Activated CD4-positive, CD25-positive, alpha-beta regulatory T cell treated with anti-CD3 and anti-CD28 coated beads, Interleukin-2, amount 50 U/mL, for 16 hours (primary cell): ENCODE measurements around the gene CDKL4.
"Not testable (repeated sequence)": the region's sequence is repeated elsewhere in the genome, so short reads cannot be mapped to it uniquely, and the experiment has no call there.

ENCODE experiments used
- DNase-seq: peaks from one replicate; pipeline ENCODE4 v3.0.0-alpha.2; 2020; ENCODE audit warnings: low read depth, low spot score

Gene CDKL4

DNA sequence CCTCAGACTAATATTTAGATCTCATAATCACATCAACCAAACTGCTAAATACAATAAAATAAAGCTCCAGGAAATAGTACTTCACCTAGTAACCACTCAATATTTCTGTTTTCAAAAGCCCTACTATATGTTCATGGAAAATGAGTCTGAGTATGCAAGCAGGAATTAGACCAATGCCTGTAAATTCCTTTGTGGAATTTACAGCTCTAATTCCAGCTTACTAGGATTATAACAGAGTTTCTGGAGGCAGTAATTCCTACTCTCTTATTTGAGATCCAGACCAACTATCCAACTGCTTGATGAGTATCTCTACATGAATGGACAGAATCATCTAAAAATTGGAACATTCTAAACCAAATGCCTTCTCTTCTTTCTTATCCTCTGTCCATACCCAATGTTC is 11.6 kb downstream of the CDKL4 start:
- no peak for DNase-seq

DNA sequence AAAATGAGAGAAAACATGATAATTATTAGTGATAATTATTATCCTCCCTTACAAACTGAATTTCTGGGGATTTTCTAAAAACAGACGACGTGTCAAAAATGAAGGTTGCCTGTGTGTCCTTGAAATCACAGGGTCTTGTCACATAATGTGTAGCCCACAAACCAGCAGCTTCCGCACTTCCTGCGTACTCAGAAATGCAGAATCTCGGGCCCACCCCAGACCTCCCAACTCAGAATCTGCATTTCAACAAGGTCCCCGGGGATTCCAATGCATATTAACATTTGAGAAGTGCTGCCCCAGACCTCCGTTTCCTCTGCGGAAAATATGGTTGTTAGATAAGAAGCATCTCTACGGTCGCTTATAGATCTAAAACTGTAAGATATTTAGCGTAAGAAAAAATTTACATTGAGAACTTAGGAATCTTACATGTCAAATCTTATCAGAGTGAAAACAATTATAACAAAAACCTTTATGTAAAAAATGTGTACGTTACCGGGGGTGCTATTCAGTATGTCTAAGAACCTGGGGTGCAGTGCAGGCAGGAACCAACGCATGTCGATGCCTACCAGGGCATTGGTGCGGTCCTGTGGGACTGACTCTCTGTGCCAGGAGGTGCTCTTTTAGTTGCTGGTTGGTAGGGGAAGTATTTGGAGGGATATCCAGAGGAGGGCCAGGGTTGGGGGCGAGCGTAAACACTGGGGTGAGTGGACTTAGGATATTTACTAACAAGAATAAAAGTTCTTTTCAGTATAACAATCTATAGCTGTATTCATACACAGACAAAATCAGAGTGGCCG is 15.2 kb downstream of the CDKL4 start:
- no peak for DNase-seq

DNA sequence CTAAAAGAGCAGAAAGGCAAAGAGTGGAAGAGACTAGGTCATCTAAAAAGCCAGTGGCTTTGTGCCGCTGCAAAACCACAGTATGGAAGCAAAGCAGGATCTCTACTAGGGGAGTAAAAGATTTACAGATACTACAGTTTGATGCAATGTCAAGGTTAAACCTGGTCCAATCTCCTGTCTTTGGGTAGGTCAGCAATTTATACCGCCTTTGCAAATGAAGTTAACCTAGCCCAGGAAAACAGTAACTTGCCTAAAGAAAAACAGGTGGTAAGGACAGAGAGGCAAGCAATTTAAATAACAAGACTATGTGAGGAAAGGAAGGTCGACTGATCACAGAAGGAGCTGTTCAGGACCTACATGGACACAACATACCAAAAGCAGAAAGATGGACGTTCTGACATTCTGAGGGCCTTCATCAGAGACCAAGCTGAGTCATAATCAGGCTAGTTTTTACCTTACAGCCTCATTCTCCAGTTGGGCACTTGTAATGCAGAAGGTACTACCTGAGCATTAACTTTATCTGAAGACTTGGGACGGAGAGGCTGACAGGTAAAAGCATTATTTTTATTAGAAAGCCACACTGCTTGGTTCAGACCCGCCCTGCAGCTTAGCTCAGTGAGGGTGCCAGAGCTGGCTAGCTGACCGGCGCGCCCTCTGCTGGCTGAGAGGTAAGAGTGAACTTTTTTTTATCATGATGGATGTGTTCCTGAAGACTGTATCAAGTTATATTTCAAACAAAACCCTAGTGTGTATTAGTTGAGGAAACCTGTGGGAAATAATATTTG is 15.9 kb downstream of the CDKL4 start:
- DNase-seq, result peak; percentile 69

DNA sequence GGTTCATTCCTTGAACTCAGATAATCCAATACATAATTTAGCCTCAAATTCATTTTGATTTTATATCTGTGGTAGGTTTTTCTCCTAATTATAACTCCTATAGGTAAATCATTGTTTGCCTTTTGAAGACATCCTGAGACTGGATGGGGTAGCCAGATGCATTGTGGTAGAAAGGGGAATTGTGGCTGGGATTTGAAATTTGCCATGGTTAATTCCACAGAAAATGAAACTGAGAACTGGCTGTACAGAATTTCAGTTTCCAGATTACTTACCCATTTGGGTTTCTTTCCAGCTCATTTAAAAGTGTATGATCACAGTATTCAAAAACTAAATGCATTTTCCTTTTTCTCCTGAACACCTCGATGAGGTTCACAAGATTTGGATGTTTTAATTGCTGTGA is 18.2 kb downstream of the CDKL4 start:
- no peak for DNase-seq

DNA sequence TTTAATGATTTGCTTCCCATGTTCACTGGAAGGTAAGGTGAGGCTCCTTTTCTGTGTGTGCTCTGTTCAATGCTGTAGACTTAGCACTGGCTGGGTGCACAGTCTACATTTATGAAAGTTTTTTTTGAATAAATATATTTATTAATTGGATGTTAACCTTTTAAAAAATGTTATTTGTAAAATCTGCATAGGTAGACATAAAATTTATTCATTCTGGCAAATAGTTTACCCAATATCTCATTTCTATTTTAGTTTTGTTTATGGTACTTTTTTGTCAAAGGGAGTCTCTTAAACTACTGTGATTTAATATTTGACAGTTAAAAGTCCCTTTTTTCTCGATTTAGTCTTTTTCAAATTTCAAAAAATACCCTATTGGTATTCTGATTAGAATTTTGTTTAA is 19.9 kb downstream of the CDKL4 start:
- no peak for DNase-seq

DNA sequence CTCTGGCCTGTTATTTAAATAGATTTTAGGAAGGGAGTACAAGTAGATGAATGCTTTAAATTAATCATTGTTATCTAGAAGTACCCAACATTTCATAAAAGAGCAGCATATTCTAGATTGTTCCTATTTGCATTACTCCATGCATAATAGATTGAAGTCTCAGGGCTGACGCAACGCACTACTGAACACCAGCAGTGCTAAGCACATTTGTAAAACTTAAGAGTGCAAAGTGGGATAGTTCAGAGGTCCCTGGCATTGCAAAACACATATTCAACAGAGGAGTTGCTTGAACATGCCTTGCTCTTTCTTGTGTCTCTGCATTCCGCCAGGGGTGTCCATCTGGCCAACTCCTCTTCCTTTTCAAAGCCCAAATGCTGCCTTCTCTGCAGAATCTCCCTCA is 22.3 kb downstream of the CDKL4 start:
- no peak for DNase-seq

DNA sequence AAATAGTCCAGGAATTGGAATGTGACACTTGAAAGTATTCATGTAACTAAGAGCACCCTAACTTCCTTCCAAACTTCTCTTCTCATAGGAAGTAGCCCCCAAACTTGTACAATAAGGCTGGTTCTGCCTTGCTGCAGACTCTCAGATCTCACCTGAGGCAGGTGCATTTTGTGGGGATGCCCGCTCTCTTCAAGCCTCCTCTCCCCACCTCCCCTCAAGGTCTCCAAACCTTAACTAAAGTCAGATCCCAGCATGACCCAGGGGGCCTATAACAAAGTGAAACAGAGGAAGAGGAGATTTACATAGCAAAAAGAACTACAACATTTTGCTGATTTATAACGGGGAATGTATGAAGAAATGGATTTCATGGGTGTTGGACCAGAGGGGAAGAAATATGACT is 23.6 kb downstream of the CDKL4 start:
- no peak for DNase-seq

DNA sequence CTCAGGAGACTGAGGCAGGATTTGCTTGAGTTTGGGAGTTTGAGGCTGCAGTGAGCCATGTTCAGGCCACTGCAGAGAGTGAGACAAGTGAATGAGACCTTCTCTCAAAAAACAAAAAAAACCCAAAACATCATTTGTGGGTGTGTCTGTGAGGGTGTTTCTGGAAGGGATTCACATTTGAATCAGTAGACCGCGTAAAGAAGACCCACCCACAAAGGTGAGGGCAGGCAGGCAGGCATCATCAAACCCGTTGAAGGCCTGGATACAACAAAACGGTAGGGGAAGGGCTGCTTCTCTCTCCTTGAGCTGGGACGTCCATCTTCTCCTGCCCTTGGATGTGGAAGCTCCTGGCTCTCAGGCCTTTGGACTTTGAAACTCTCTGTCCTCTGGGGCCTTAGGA is 25.4 kb downstream of the CDKL4 start:
- DNase-seq, result no peak

DNA sequence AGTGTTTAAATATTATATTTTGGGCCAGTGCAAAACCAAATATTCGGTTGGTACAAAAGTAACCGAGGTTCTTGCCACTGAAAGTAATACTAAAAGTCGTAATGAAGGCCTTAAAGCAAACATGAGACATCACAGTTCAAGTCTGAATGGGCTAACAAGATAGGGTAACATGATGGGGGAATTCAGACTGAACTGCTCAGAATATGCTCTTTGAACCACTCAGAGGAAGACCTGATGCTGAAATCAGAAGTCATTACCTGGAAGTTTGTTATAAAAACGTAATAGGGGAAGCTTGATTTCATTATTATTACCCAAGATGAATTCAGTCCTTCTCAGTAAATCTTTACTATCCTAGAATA is 26.6 kb downstream of the CDKL4 start:
- no peak for DNase-seq

DNA sequence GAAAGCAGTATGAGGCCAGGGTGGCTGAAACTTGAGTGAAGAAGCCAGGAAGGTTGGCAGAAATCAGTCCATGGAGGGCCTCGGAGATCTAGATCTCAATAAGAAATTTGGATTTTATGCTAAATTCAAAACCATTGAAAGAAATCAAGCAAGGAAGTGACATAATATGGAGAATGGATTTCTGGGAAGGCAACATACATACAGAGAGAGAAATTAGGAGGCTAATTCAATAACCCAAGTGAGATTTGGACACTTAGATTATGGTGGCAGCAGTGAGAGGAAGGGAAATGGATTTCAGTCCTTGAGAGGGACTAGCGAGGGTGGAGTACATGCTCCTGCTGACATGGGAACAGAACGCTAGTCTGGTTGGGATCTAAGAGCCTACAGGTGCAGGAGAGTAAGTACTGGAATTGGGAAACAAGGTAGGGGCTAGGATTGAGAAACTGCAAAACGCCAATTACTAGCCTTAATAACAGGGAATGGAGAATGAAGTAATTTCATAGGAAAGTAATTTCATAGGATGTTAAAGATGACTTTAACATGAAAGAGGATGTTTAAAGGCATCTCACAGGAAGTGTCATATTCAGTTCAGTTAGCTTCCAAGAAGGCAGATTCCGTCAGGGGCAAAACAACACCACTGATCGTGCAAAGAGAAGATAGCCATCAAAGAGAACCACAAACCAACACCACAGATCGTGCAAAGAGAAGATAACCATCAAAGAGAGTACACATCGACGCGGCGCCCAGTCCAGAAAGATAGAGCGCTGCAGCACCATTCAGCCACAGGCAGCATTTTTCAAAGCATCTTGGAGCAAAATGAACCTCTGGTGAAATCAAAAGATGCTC is 27.2 kb downstream of the CDKL4 start:
- peak; percentile 46 for DNase-seq

DNA sequence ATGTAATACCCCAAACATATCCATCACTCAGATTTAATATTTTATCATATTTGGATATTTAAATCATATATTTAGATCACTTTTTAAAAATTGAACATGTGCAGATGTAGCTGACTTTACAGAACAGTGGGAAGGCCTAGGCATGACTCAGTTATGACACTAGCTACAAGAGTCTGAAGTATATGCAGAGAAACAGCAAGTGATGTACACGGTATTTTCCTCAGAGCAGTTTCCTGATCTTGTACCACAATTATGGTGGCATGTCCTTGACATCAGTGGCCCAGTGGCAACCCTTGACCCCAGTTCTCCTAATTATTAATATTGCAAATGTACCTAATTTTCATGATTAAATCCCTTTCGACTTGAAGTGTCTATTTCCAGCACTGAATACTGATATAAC is 28.2 kb downstream of the CDKL4 start:
- no peak for DNase-seq

DNA sequence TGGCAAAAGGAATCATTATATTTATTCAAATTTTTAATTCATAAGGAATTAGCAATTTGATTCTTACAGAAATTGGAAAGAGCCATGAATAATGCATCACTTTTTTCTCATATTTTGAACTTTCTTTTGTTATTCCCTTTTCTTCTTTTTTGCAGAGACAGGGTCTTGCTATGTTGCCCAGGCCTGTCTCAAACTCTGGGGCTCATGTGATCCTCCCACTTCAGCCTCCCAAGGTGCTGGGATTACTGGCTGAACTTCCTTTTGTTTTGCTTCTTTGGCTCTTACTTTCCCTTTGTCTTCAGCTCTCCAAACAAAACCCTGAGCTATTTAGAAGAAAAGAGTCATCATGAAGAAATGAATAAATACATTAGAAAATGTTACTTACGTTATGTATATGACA is 30.8 kb downstream of the CDKL4 start:
- DNase-seq, result no peak

DNA sequence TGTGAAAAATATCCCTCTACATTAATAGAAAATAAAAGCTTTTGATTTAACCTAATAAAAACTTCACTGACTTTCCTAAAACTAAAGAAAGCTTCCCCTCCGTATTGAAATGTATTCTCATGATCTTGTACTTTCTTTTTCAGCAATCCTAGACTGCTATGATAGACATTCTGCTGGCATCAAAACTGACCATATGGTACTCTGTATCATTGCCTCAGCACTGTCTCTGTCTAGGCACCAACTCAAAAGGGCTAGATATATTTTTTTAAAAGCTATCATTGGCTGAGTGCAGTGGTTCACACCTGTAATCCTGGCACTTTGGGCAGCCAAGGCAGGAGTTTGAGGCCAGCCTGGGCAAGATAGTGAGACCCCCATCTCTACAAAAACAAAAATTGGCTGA is 32.9 kb downstream of the CDKL4 start:
- DNase-seq, result no peak

DNA sequence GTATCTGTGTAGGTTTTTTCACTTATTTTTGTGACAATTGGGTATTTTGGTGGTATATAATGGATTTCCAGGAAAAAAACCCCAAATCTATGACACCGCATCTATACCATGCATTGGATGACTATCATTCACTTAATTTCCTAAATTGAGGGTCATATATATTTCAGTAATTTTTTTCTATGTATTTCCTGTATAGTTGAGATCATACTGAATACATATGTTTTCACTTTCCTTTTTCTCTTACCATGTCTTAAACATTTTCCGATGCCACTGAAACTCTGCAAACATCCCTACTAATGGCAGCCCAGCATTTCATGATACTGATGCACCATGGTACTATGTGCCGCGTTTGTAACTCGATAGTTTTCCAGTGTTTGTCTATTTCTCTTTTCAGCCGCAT is 40.4 kb downstream of the CDKL4 start:
- no peak for DNase-seq

DNA sequence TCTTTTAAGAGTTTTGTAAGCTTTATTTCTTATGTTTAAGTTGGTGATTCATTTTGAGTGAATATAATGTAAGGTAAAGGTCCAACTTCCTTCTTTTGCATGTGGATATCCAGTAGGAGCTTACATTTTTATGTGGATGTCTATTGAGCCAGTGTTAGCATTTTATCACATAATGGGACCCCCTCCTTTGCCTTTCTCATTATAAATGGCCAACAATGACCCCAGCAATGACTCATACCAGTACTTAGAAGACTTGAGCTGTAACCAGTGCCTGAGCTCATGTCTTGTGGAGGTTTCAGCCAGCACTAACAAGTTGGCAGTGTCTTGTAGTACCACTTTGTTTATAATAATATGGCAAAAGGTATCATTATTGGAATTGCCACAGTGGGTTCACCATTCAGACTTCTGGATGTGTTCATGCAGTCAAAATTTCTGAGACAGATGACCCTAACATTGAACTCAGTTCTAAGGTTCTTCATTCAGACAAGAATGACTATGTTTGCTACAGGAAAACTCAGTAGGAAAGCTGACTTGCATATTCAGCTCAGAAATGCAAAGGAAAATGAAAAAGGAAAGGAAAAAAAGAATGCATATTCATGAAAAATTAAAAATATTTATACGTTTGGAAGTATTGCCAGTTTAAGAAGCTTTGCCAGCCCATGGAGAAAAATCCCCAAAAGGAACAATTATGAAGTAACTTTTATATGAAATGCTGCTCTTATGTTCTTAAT is 41.0 kb downstream of the CDKL4 start:
- DNase-seq, result no peak

DNA sequence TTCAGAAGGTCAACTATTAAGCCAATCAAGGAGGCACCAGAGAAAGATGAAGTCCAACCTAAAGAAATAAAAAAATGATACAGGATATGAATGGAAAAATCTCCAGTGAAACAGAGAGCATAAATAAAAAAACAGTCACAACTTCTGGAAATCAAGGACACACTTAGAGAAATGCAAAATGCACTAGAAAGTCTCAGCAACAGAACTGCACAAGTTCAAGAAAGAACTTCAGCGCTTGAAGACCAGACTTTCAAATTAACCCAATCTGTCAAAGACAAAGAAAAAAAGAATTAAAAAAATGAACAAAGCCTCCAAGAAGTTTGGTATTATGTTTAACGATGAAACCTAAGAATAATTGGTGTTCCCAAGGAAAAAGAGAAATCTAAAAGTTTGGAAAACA is 46.8 kb downstream of the CDKL4 start:
- not testable (repeated sequence) for DNase-seq

DNA sequence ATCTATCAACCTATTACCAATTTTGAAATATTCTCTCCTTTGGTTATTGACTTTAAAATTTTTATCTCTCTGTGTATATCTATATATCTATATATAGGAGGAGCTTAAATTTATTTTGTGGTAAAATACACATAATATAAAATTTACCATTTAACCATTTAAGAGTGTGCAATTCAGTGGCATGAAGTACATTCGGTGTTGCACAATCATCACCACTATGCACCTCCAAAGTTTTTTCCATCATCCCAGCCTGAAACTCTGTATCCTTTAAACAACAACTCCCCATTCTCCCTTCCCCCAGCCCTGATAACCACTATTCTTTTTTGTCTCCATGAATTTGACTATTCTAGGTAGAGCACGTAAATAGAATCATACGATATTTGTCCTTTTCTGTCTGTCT is 49.1 kb downstream of the CDKL4 start:
- no peak for DNase-seq

DNA sequence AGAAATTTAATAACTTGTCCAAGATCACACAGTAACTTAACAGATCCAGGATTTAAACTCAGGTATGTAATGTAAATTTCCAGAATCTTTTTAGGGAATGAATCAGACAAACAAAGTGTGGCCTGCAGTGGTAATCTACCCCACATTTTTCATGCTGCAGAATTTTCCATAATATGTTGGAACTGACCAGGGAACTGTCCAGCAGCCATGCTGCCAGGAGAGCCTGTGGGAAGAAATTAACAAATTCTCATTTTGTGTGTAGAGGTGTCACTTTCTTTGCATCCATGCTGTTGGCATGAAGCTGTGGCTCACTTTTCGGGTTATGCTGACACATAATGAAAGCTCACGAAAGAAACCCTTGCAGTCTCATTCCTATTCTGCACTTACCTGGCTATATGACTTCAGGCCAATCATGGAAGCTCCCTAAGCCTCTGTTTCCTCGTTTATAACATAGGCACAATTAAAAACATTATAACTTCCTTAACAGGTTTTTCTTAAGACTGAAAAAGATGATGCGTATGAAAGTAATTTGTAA is 54.7 kb downstream of the CDKL4 start:
- no peak for DNase-seq

DNA sequence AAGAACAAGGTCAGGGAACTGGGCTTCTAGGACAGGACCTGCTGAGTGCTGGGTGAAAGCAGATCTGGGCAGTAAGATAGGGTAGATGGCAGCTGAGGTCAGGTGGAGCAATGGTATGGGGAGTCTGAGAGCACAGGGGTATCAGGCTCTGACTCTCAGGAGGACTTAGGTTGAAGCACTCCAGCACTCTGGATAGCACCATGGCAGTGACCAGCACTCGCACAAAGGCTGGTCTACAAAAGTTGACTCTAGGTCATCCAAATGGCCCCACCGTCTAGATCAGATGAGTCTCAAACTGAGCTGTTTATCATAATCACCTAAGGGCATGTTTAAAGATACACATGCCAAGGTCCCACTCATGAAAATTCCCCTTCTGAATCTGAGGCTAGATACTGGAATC is 60.1 kb downstream of the CDKL4 start:
- no peak for DNase-seq

DNA sequence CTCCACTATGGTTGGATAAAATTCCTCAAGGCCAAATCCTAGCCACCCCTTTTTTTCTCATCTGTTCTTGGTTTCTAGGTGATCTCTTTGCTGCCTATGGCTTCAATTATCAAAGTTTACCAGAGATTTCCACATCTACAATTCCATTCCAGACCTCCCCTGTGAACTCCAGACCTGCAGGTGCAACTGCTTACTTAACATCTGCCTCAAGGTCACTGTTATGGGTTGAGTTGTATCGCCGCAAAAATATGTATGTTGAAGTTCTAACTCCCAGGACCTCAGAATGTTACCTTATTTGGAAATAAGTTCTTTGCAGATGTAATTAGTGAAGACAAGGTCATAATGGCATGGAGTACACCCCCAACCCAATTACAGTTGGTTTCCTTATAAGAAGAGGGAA is 62.5 kb downstream of the CDKL4 start:
- no peak for DNase-seq
